Measurements from ENCODE around the gene PIGV.

- TF ChIP-seq, protein P1, sequence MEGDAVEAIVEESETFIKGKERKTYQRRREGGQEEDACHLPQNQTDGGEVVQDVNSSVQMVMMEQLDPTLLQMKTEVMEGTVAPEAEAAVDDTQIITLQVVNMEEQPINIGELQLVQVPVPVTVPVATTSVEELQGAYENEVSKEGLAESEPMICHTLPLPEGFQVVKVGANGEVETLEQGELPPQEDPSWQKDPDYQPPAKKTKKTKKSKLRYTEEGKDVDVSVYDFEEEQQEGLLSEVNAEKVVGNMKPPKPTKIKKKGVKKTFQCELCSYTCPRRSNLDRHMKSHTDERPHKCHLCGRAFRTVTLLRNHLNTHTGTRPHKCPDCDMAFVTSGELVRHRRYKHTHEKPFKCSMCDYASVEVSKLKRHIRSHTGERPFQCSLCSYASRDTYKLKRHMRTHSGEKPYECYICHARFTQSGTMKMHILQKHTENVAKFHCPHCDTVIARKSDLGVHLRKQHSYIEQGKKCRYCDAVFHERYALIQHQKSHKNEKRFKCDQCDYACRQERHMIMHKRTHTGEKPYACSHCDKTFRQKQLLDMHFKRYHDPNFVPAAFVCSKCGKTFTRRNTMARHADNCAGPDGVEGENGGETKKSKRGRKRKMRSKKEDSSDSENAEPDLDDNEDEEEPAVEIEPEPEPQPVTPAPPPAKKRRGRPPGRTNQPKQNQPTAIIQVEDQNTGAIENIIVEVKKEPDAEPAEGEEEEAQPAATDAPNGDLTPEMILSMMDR (IDR thresholded peaks at IDR 0.05; ENCODE audit: low read depth, low read length), result no peak
- TF ChIP-seq EZH2phosphoT487 (IDR thresholded peaks at IDR 0.05; ENCODE audit: low read depth), result no peak
Observed at GRCh38 chr1:26814893-26815292, 27.1 kb downstream of the PIGV start.

Measured in OCI-LY3 (cell line).